ENCODE results near the gene RELL1. TPM values are rescaled to one million over a fixed set of nuclear protein-coding genes. Genes with fewer than 3 reads are reported as not detected.

The RELL1 gene
- polyA plus RNA-seq, 1 donor from 2014 or later = 0.47 TPM

DNA sequence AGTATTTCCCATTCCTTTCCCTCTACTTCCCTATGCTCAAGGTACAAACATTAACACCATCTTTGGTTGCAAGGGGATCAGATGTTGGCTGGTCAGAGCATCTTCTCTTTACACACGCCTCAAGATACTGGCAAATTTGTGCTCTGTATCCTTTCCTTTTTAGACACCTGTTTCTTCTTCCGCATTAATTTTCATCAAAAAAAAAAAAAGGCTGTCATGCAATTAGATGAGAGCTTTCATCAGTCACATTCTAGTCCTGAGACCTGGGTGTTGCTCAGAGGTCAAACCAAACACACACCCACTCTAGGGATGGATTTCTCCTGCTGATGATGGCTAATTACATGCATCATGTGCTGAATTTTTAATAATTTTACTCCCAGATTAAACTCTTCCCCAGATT, 2.0 kb downstream of the RELL1 start:
- H3F3A ChIP-seq (ENCODE audit: insufficient read depth, low read length, poor library complexity, severe bottlenecking) = no peaks in the 10 kb centered on the region
- no peaks in the 10 kb centered on the region for H3K36me3 ChIP-seq (ENCODE audit: insufficient read depth, low read length)
- H3K27ac ChIP-seq (ENCODE audit: low read length) = no peak overlapping the region
- H3K4me2 ChIP-seq (ENCODE audit: low read length) = no peak overlapping the region
- H2AFZ ChIP-seq (ENCODE audit: low read depth, low read length) = no peak overlapping the region
- H3K27me3 ChIP-seq (ENCODE audit: insufficient read depth, low read depth, low read length) = peaks cover 4% of the 10 kb centered on the region
- no peaks in the 10 kb centered on the region for H4K20me1 ChIP-seq (ENCODE audit: insufficient read depth)
- H3K79me2 ChIP-seq (replicated peaks; ENCODE audit: insufficient read depth, low read length) = no peaks in the 10 kb centered on the region
- TF ChIP-seq POLR2AphosphoS5 (IDR thresholded peaks at IDR 0.05) = no peak
- H3K9ac ChIP-seq (ENCODE audit: low read length) = no peak overlapping the region
- no peaks in the 10 kb centered on the region for H3K9me3 ChIP-seq (ENCODE audit: low read length)
- H3K9me2 ChIP-seq (ENCODE audit: insufficient read depth, low read length) = no peaks in the 10 kb centered on the region
- H3K4me3 ChIP-seq (ENCODE audit: low read length) = no peak overlapping the region

DNA sequence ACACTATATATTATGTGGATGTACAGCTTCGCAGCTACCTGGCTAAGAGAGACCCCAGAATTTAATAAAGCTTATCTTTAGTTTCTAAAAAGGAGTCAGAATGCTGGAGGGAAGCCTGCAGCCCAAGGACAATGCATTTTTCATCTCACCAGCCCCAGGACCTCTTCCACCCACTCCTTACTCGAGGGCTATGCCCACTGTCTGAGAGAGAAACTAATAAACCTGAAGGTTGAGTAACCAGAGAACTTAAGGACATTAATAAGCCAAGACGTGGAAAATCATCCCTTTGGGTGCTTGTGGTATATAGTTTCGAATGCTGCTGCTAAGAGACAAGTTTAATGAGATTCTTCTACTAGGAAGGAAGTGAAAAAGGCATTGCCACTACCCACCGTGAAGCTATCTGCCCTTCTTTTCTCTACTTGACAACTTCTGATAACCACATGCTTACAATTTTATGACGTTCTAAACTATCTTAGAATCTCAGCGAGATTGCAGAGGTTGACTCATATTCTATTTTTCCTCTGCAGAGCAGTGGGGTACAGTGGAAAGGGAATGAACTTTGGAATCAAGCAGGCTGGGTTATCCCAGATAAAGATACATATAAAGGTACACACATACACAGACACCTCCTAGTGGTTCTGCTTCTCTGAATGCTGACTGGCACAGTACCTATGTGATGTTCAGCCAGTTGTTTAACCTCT, 3.3 kb downstream of the RELL1 start:
- Histone ChIP-seq H3K36me3 (ENCODE audit: insufficient read depth, low read length) (no peaks in the 10 kb centered on the region), H3K9me2 (ENCODE audit: insufficient read depth, low read length) (no peaks in the 10 kb centered on the region), H3K4me2 (ENCODE audit: low read length) (no peak overlapping the region), H3K27me3 (ENCODE audit: insufficient read depth, low read depth, low read length) (peaks cover 4% of the 10 kb centered on the region), H4K20me1 (ENCODE audit: insufficient read depth) (no peaks in the 10 kb centered on the region), H3K9ac (ENCODE audit: low read length) (no peak overlapping the region), H3F3A (ENCODE audit: insufficient read depth, low read length, poor library complexity, severe bottlenecking) (no peaks in the 10 kb centered on the region), H3K4me3 (ENCODE audit: low read length) (no peak overlapping the region), H2AFZ (ENCODE audit: low read depth, low read length) (no peak overlapping the region), H3K79me2 (replicated peaks; ENCODE audit: insufficient read depth, low read length) (no peaks in the 10 kb centered on the region), H3K27ac (ENCODE audit: low read length) (no peak overlapping the region), H3K9me3 (ENCODE audit: low read length) (no peaks in the 10 kb centered on the region)
- TF ChIP-seq TAF1 (IDR thresholded peaks at IDR 0.05; ENCODE audit: low read depth) = no peak
- TF ChIP-seq, protein P1, sequence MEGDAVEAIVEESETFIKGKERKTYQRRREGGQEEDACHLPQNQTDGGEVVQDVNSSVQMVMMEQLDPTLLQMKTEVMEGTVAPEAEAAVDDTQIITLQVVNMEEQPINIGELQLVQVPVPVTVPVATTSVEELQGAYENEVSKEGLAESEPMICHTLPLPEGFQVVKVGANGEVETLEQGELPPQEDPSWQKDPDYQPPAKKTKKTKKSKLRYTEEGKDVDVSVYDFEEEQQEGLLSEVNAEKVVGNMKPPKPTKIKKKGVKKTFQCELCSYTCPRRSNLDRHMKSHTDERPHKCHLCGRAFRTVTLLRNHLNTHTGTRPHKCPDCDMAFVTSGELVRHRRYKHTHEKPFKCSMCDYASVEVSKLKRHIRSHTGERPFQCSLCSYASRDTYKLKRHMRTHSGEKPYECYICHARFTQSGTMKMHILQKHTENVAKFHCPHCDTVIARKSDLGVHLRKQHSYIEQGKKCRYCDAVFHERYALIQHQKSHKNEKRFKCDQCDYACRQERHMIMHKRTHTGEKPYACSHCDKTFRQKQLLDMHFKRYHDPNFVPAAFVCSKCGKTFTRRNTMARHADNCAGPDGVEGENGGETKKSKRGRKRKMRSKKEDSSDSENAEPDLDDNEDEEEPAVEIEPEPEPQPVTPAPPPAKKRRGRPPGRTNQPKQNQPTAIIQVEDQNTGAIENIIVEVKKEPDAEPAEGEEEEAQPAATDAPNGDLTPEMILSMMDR (IDR thresholded peaks at IDR 0.05; ENCODE audit: poor library complexity, severe bottlenecking) = no peak
- TF ChIP-seq, protein P2, sequence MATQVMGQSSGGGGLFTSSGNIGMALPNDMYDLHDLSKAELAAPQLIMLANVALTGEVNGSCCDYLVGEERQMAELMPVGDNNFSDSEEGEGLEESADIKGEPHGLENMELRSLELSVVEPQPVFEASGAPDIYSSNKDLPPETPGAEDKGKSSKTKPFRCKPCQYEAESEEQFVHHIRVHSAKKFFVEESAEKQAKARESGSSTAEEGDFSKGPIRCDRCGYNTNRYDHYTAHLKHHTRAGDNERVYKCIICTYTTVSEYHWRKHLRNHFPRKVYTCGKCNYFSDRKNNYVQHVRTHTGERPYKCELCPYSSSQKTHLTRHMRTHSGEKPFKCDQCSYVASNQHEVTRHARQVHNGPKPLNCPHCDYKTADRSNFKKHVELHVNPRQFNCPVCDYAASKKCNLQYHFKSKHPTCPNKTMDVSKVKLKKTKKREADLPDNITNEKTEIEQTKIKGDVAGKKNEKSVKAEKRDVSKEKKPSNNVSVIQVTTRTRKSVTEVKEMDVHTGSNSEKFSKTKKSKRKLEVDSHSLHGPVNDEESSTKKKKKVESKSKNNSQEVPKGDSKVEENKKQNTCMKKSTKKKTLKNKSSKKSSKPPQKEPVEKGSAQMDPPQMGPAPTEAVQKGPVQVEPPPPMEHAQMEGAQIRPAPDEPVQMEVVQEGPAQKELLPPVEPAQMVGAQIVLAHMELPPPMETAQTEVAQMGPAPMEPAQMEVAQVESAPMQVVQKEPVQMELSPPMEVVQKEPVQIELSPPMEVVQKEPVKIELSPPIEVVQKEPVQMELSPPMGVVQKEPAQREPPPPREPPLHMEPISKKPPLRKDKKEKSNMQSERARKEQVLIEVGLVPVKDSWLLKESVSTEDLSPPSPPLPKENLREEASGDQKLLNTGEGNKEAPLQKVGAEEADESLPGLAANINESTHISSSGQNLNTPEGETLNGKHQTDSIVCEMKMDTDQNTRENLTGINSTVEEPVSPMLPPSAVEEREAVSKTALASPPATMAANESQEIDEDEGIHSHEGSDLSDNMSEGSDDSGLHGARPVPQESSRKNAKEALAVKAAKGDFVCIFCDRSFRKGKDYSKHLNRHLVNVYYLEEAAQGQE (IDR thresholded peaks at IDR 0.05; ENCODE audit: borderline replicate concordance) = no peak
- TF ChIP-seq POLR2AphosphoS5 (IDR thresholded peaks at IDR 0.05) = no peak
- TF ChIP-seq SMC3 (conservative IDR thresholded peaks at IDR 0.05; ENCODE audit: poor library complexity) = no peak
- no peak for TF ChIP-seq EP300 (conservative IDR thresholded peaks at IDR 0.05; ENCODE audit: poor library complexity, severe bottlenecking)
- TF ChIP-seq RAD21 (conservative IDR thresholded peaks at IDR 0.05) = no peak
- TF ChIP-seq EZH2 (IDR thresholded peaks at IDR 0.05; ENCODE audit: borderline replicate concordance, insufficient read depth, low read length, poor library complexity, severe bottlenecking) = no peak
- no peak for TF ChIP-seq MXI1 (conservative IDR thresholded peaks at IDR 0.05; ENCODE audit: poor library complexity, severe bottlenecking)

All from neural cell (in vitro differentiated cells).